ENCODE results near the gene TEX48. TPM values are rescaled to one million over a fixed set of nuclear protein-coding genes. Genes with fewer than 3 reads are reported as not detected.

TEX48 gene
- total and polyA plus RNA-seq, 2 donors (not counting 1 experiment from before 2014, with no cell fraction given) = not detected

- Histone ChIP-seq H3K9ac (ENCODE audit: low read length) (no peak overlapping the region), H3K4me1 (ENCODE audit: control insufficient read depth in 2 of 2, insufficient read depth in 2 of 2, low read length in 2 of 2) (peaks cover 0 to 4% of the 10 kb centered on the region in 2 donors), H3K4me3 (ENCODE audit: control extremely low read depth in 1 of 5, extremely low read depth in 1 of 5, insufficient read depth in 1 of 5, low read depth in 2 of 5, low read length in 4 of 5) (no peak overlapping the region), H3K36me3 (replicated peaks in 1 of 2; ENCODE audit: control extremely low read depth in 1 of 2, control insufficient read depth in 1 of 2, extremely low read depth in 1 of 2, insufficient read depth in 2 of 2, low read length in 1 of 2) (peaks cover 12 to 86% of the 10 kb centered on the region in 2 experiments), H3K27me3 (replicated peaks in 1 of 4; ENCODE audit: control extremely low read depth in 1 of 4, control insufficient read depth in 3 of 4, insufficient read depth in 4 of 4, low read length in 3 of 4) (no peaks in the 10 kb centered on the region), H3K4me2 (replicated peaks; ENCODE audit: low read depth, low read length, poor library complexity, severe bottlenecking) (no peak overlapping the region), H3K79me2 (ENCODE audit: control insufficient read depth, insufficient read depth, low read length) (peaks cover 51% of the 10 kb centered on the region), H3K27ac (ENCODE audit: low read length in 2 of 2) (no peak overlapping the region), H4K20me1 (ENCODE audit: control insufficient read depth, insufficient read depth, low read length, poor library complexity, severe bottlenecking) (peaks cover 7% of the 10 kb centered on the region), H2AFZ (ENCODE audit: insufficient read depth, low read depth, low read length, poor library complexity, severe bottlenecking) (no peak overlapping the region), H3K9me3 (ENCODE audit: control extremely low read depth in 1 of 3, control insufficient read depth in 2 of 3, insufficient read depth in 1 of 3, low read length in 2 of 3) (peaks cover 0 to 4% (median 0%) of the 10 kb centered on the region in 3 donors)
- TF ChIP-seq CTCF (IDR thresholded peaks at IDR 0.05) (no peak), EZH2 (IDR thresholded peaks at IDR 0.05; ENCODE audit: borderline replicate concordance, insufficient read depth, low read depth, low read length, poor library complexity, severe bottlenecking) (no peak)
- ATAC-seq (ENCODE audit: low read depth) = no peak
- CTCF ChIA-PET = interaction anchor here (1.5 kb wide), 1 partner anchor 34 kb away, joined by 4 read pairs; no protein-coding TSS in a partner anchor
- intact Hi-C loops (cut with micrococcal nuclease) = no loop called here
- Mint-ChIP-seq H3K27ac (no peak overlapping the region), H3K4me1 (peaks cover 8% of the 10 kb centered on the region), H3K27me3 (no peaks in the 10 kb centered on the region), H3K9me3 (ENCODE audit: insufficient read depth) (no peaks in the 10 kb centered on the region), H3K4me3 (no peak overlapping the region)
- no peak for DNase-seq
- POLR2A ChIA-PET = no interaction called here
- 96% methylated on average over 4 of the region's 4 CpGs for WGBS (ENCODE audit: insufficient coverage)
Observed at GRCh38 chr9:114626415-114627020, 55.5 kb downstream of the TEX48 start.

- DNase-seq (no peak), ATAC-seq (ENCODE audit: low read depth) (no peak)
- intact Hi-C loops (cut with micrococcal nuclease) = no loop called here
- POLR2A ChIA-PET = no interaction called here
- no peak overlapping the region for H3K4me3 ChIP-seq (ENCODE audit: control extremely low read depth in 1 of 5, extremely low read depth in 1 of 5, insufficient read depth in 1 of 5, low read depth in 2 of 5, low read length in 4 of 5)
- H3K27ac ChIP-seq (ENCODE audit: low read length in 2 of 2) = no peak overlapping the region
- peaks cover 0 to 4% (median 0%) of the 10 kb centered on the region in 3 donors for H3K9me3 ChIP-seq (ENCODE audit: control extremely low read depth in 1 of 3, control insufficient read depth in 2 of 3, insufficient read depth in 1 of 3, low read length in 2 of 3)
- H3K27me3 ChIP-seq (replicated peaks in 1 of 4; ENCODE audit: control extremely low read depth in 1 of 4, control insufficient read depth in 3 of 4, insufficient read depth in 4 of 4, low read length in 3 of 4) = no peaks in the 10 kb centered on the region
- H3K9ac ChIP-seq (ENCODE audit: low read length) = no peak overlapping the region
- TF ChIP-seq CTCF (IDR thresholded peaks at IDR 0.05) (no peak), EZH2 (IDR thresholded peaks at IDR 0.05; ENCODE audit: borderline replicate concordance, insufficient read depth, low read depth, low read length, poor library complexity, severe bottlenecking) (no peak)
- no peak overlapping the region for H3K4me2 ChIP-seq (replicated peaks; ENCODE audit: low read depth, low read length, poor library complexity, severe bottlenecking)
- Mint-ChIP-seq H3K9me3 (ENCODE audit: insufficient read depth) (no peaks in the 10 kb centered on the region), H3K27me3 (no peaks in the 10 kb centered on the region), H3K27ac (peak overlapping the region; percentile 28), H3K4me1 (peaks cover 14% of the 10 kb centered on the region), H3K4me3 (no peak overlapping the region)
- WGBS (ENCODE audit: insufficient coverage) = 96% methylated on average over 2 of the region's 2 CpGs
- peaks cover 7% of the 10 kb centered on the region for H4K20me1 ChIP-seq (ENCODE audit: control insufficient read depth, insufficient read depth, low read length, poor library complexity, severe bottlenecking)
- H3K36me3 ChIP-seq (replicated peaks in 1 of 2; ENCODE audit: control extremely low read depth in 1 of 2, control insufficient read depth in 1 of 2, extremely low read depth in 1 of 2, insufficient read depth in 2 of 2, low read length in 1 of 2) = peaks cover 11 to 79% of the 10 kb centered on the region in 2 experiments
- H2AFZ ChIP-seq (ENCODE audit: insufficient read depth, low read depth, low read length, poor library complexity, severe bottlenecking) = no peak overlapping the region
- CTCF ChIA-PET = interaction anchor here (0.9 to 1.6 kb wide), 3 partner anchors 29 to 285 kb away, joined by 3 to 4 read pairs (median 3); no protein-coding TSS in a partner anchor
- H3K79me2 ChIP-seq (ENCODE audit: control insufficient read depth, insufficient read depth, low read length) = peaks cover 67% of the 10 kb centered on the region
- peaks cover 5 to 18% of the 10 kb centered on the region in 2 donors for H3K4me1 ChIP-seq (ENCODE audit: control insufficient read depth in 2 of 2, insufficient read depth in 2 of 2, low read length in 2 of 2)
Observed at GRCh38 chr9:114624677-114625076, 57.3 kb downstream of the TEX48 start.
